NCI-H2171 (cell line): ENCODE data around the gene MYPN.
"Not testable (repeated sequence)": the region's sequence is repeated elsewhere in the genome, so short reads cannot be mapped to it uniquely, and the experiment has no call there.

ENCODE experiments used
- DNase-seq: peaks from one replicate; lab custom pipeline; 2025; lab: John Stamatoyannopoulos, UW

MYPN gene

GRCh38 chr10:68172324-68172723, 63.0 kb downstream of the MYPN start:
- DNase-seq = no peak

DNA sequence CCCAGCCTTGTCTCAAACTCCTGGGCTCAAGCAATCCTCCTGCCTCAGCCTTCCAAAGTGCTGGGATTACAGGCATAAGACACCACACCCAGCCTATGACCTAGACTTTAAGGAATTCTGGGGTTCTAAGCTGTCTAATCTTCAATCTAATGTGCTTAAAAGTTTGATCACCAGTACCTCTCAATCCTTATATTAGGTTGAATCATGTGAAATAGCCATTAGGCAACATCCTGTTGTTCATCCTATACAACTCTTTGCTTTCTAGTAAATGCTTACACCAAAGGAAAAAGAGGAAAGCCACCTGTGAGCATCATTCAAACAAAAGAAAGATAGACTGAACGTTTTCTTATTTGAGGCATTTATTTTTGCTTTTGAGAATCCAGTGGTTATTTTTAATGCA, 66.7 kb downstream of the MYPN start:
- DNase-seq = no peak

- no peak for DNase-seq
These were observed 67.5 kb downstream of the MYPN start for GRCh38 chr10:68176797-68177196.

- no peak for DNase-seq
These were observed 69.3 kb downstream of the MYPN start for GRCh38 chr10:68178592-68178991.

GRCh38 chr10:68179016-68179415, 69.7 kb downstream of the MYPN start:
- no peak for DNase-seq

DNA sequence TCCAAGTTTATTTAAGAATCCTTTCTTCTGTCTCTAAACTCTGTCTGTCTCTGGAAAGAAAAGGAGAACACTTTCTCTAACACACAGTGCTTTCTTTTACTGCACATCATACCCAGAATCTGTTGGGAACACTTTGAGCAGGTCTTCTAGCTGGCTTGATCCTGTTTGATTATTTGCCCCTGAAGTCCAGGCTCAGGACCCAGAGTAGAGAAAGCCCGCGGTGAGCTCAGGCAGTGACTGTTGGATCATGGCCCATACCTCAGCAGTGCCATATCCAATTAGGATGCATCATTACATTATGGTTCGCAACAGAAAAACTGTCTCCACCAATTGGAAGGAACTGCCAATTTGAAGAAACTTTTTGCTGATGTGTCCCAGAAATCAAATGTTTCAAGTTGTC, 71.2 kb downstream of the MYPN start:
- DNase-seq = no peak

DNA sequence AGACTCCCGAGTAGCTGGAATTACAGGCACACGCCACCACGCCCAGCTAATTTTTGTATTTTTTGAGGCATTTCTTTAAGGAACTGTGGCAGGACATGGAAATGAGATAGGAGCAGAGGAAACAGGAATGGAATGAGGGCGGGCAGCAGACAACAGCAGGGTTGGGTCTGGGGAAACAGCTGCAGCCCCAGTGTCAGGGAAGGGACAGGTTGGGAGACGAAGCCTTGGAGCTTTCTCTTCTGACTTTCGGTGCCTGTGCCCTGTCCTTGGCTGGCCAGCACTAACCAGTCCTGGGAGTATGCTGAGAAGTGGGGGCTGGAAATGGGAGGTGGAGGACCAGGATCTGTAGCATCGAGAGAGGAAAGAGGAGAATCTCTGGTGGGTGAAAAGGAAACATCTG, 75.3 kb downstream of the MYPN start:
- DNase-seq = no peak

DNA sequence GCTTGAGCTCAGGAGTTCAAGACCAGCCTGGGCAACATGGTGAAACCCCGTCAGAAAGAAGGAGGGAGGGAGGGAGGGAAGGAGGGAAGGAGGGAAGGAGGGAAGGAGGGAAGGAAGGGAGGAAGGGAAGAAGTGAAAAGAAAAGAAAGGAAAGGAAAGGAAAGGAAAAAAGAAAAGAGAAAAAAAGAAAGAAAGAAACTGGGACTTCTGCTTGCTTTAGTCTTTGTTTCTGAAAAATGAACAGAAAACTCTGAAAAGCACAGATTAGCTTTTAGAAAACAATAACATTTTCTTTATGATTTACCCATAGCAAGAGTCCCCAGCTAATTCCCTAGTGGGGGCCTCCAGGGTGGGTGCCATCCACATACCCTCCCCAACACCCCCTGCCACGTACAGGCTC, 75.8 kb downstream of the MYPN start:
- no peak for DNase-seq

DNA sequence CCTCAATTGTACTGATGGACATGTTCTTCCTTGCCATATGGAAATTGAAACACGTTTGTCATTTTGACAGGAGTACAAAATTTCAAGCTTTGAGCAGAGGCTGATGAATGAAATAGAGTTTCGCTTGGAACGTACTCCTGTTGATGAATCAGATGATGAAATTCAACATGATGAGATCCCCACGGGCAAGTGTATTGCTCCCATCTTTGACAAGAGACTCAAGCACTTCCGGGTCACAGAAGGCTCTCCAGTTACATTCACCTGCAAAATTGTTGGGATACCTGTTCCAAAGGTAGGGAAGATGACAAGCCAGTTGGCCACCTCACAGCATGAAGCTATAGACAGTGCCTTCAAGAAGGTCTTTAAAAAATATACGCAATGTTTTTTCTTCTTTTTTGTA, 79.5 kb downstream of the MYPN start:
- no peak for DNase-seq

DNA sequence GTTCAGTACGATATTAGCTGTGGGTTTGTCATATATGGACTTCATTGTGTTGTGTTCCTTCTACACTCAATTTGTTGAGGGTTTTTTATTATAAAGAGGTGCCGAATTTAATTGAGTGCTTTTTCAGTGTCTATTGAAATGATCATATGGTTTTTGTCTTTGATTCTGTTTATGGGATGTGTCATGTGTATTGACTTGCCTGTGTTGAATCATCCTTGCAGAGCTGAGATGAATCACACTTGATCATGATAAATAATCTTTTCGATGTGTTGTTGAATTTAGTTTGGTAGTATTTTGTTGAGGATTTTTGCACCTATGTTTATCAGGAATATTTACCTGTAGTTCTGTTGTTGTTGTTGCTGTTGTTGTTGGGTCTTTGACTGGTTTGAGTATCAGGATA, 82.8 kb downstream of the MYPN start:
- no peak for DNase-seq

DNA sequence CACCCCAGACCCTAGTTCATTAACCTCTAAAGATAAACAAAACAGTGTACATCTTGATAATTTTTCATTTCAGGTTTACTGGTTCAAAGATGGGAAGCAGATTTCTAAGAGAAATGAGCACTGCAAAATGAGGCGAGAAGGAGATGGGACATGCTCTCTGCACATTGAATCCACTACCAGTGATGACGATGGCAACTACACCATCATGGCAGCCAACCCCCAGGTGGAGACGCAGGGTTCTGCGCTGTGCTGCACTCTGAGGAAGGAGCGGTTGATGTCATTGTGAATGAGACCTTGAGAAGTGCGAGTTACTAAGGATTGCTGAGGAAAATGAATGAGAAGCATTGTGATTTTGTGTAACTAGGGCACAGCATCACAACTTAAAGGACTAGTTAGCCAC, 85.0 kb downstream of the MYPN start:
- no peak for DNase-seq

DNA sequence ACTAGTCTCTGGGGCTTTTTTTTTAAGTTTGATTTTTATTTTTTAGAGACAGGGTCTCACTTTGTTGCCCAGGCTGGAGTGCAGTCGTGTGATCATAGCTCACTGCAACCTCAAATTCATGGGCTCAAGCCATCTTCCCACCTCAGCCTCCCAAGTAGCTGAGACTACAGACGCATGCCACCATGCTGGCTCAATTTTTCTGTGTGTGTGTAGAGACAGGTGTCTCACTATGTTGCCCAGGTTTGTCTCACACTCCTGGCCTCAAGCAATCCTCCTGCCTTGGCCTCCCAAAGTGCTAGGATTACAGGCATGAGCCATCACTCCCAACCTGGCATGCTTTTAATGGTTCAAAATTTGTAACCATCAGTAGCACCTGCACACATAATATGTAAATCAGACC, 86.5 kb downstream of the MYPN start:
- not testable (repeated sequence) for DNase-seq

GRCh38 chr10:68196701-68197100, 87.4 kb downstream of the MYPN start:
- DNase-seq = no peak

- DNase-seq = no peak
These were observed 93.7 kb downstream of the MYPN start for GRCh38 chr10:68202960-68203353.

DNA sequence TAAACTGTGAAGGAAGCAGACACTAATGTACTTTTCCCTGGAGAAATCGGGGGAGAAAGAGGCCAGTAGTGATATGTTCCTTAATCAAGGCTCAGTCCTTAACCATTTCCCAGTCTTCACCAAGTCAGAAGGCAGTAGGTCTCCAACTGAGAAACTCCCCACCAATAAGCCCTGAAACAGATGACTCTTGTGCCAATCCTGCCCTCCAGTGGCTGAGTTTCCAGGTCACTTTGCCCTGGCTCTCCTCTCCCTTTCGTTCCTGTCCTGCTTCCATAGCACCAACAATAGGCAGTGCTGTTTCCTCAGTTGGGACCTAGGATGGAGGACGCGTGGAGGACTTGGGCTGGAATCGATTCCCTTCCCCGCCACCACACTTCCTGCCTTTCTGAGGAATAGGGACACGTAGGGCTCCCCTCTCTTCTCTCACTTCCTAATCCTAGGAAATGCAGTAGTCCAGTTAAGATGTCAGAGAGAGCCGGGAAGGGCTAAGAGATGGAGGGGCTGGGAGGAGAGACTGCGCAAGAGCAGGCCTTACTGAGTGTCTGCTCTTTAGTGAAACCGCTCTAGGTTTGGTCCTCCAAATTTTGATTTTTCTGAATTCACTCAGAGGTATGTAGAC, 99.2 kb downstream of the MYPN start:
- DNase-seq = no peak

GRCh38 chr10:68211669-68212068, 102.4 kb downstream of the MYPN start:
- DNase-seq = no peak

DNA sequence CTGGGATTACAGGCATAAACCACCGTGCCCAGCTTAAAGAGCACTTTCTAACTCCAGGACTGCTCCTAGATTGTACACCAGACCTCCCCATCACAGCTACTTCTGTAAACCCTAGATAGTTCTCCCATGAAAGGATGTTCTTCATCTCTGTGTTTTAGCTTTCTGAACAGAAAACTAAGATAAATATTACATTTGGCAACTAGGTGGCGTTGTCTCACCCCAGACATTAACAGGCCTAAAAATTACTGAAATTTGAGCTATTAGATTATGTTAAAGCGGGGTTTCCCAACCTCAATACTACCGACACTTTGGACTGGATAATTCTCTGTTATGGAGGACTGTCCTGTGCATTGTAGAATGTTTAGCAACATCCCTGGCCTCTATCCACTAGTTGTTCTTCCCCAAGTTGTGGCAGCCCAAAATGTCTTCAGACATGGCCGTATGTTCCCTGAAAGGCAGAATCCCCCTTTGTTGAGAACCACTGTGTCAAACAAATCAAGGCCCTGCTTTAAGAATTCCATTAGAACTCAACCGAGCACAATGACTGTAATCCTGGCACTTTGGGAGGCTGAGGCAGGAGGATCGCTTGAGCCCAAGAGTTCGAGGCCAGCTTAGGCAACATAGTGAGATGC, 103.5 kb downstream of the MYPN start:
- no peak for DNase-seq

- DNase-seq = no peak
These were observed 109.5 kb downstream of the MYPN start for GRCh38 chr10:68218786-68219185.

DNA sequence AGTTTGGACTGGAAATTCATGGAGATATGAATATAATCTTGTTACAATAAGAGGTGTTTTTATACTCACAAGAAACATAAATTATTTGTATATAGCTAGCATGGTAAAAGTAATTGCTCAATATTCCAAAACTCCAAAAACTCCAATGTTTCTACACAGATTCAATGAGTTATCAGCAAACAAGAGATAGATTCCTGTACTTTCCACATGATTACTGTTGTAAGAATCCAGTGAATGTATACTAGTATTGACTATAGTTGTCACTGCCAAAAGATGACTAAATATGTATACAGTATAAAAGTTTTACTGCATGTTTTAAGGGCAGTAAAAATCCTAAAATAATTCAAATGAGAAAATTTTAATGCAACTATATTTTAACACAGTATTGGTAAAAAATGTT, 111.9 kb downstream of the MYPN start:
- DNase-seq = no peak

DNA sequence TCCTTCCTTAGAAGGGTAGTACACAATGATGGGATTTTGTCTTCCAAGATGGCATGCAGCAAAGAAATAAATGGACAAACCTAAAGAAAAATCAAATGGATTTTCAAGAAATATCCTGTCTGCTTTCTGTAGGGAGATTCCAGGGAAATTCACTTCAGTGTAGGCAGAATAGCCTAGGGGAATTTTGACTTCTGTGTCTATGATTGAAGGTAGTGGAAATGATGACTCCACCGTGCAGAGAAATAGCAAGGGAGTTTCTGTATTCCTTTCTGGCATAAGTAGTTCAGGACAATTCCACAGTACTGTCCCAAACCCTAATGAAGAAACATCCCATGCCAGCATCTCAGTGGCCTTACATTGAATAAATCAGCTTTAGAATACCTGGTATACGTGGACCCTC, 113.1 kb downstream of the MYPN start:
- DNase-seq = no peak

DNA sequence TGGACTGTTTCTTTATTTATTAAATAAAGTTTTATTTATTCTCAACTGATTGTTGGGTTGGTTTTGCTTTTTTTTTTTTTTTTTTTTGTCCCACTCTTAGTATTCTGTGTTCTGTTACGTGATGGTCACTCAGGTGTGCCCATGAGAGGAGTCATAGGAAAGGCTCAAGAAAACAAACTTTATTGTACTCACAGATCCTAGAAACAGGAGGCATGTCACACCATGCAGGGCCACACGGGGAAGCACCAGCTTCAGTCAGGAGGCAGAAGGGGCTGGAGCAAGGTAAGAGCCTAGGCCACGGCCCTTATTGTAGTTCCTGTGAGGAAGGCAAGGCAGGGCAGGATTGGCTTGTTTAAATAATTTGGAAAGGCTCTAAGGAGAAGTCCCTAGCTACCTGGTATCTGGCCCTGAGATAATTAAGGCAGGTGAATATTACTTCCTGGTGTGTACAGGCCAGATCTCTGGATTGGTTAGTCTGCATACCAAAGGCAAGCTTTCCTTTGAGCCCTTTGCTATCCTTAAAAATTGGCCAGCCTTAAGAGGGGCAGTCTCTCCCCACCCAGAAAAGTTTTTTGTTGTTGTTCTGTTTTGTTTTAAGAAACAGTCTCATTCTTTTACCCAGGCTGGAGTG, 114.4 kb downstream of the MYPN start:
- DNase-seq = no peak

DNA sequence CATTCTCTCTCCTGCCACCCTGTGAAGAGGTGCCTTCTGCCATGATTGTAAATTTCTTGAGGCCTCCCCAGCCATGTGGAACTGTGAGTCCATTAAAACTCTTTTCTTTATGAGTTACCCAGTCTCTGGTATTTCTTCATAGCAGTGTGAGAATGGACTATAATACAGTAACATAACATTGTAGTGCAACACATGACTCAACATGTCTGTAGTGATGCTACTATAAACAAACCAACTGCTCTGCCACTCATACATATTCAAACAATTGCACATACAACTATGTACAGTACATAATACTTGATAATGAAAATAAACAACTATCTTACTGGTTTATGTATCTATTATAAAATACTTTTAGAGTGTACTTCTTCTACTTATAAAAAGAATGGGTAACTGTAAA, 115.5 kb downstream of the MYPN start:
- DNase-seq = no peak

- DNase-seq = no peak
These were observed 121.0 kb downstream of the MYPN start for GRCh38 chr10:68230268-68230667.
